Stimulated activated memory B cell treated with anti-CD40 and anti-IgM and Interleukin-4, amounts not matched to agents 10 μg/mL and 1 μg/mL and 100 μg/mL, for 72 hours (primary cell): ENCODE results near the gene SLFN12.

Experiments used
- ATAC-seq: fragments of 150-1000 bp; cut with Tn5 transposase; 2 replicates; pipeline ENCODE4 v1.10.0; 2021
- H3K27ac Mint-ChIP-seq: one replicate; pipeline ENCODE4 v1.8.0; 2022; ENCODE audit warnings: mild to moderate bottlenecking, mixed read lengths
- H3K27me3 Mint-ChIP-seq: one replicate; pipeline ENCODE4 v1.8.0; 2022; ENCODE audit warnings: mixed read lengths
- H3K36me3 Mint-ChIP-seq: one replicate; pipeline ENCODE4 v1.8.0; 2022; ENCODE audit warnings: mixed read lengths
- H3K4me1 Mint-ChIP-seq: one replicate; pipeline ENCODE4 v1.8.0; 2022; ENCODE audit warnings: mixed read lengths
- H3K4me3 Mint-ChIP-seq: one replicate; pipeline ENCODE4 v1.8.0; 2022; ENCODE audit warnings: mild to moderate bottlenecking, moderate library complexity, mixed read lengths
- H3K9me3 Mint-ChIP-seq: one replicate; pipeline ENCODE4 v1.8.0; 2022; ENCODE audit warnings: mixed read lengths

The SLFN12 gene

DNA sequence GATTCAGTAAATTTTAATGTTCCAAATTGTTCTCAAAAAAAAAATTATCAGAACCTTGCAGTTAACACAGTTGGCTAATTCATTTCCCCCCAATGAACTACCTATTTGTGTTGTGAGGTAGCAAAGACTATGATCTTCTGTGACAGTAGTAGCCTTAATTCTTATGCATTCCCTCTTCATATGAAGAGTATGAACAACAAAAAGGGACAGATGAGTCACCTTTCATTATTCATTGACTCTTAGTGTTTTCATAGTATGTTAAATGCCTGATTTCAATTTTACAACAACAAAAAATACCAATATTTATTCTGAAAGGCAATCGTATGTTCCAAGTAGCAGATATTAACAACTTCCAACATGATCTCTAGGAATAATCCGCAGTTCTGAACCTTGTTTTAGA lies 55.2 kb downstream of the SLFN12 start:
- Mint-ChIP-seq H3K9me3 (no peaks in the 10 kb centered on the region), H3K27ac (no peak overlapping the region), H3K4me1 (peaks cover 38% of the 10 kb centered on the region), H3K27me3 (no peaks in the 10 kb centered on the region), H3K36me3 (no peaks in the 10 kb centered on the region), H3K4me3 (no peak overlapping the region)
- ATAC-seq = no peak

DNA sequence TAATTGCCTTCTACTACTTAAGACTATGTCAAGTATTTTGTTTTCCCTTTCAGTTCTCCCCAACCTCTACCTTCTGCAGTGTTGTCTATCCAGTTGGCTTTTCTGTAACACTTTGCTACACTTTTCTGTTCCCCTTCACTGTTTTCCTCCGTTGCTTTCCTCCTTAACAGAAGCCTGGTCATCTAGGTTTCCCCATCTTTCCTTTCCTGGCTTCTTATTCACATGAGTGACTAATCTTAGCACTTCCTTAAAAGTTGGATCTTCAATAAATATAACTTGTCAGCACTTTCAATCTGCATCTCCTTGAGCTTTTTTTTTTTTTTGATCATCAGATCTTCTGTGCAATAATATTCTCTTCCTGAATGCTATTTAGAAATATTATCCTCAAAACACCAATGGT lies 56.1 kb downstream of the SLFN12 start:
- no peak overlapping the region for H3K27ac Mint-ChIP-seq

DNA sequence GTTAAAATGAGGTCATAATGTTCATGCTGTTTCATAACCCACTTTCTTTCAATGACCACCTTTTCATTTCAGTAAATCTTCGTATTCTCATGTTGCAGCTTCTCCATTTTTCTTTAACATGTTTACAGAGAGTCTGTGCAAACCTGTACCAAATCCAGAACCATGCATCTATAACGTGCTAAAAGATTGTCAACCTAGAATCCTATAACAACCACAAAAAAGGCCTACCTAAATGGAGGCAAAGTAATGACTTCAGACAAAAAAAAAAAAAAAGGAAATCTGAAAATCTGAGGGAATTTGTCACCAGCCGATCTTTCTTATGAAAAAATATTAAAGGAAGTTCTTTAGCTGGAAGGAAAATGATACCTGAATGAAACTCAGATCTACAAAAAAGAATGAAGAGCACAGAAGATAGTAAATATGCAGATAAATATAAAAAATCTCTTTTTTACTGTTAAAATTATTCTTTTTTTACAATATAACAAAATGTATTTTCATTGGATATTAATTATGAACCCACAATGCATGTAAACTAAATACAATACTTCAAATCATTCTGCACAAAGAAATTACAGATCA lies 57.4 kb downstream of the SLFN12 start:
- peaks cover 48% of the 10 kb centered on the region for H3K4me1 Mint-ChIP-seq
- H3K9me3 Mint-ChIP-seq = peaks cover 6% of the 10 kb centered on the region
- H3K4me3 Mint-ChIP-seq = peak overlapping the region; percentile 97
- peaks cover 15% of the 10 kb centered on the region for H3K36me3 Mint-ChIP-seq
- H3K27me3 Mint-ChIP-seq = no peaks in the 10 kb centered on the region
- H3K27ac Mint-ChIP-seq = peak overlapping the region; percentile 89
- no peak for ATAC-seq

More for the DNA sequence above, 56.1 kb downstream of the SLFN12 start:
- Mint-ChIP-seq H3K36me3 (peaks cover 1% of the 10 kb centered on the region), H3K4me3 (no peak overlapping the region), H3K4me1 (peaks cover 38% of the 10 kb centered on the region), H3K27me3 (no peaks in the 10 kb centered on the region), H3K9me3 (no peaks in the 10 kb centered on the region)
- ATAC-seq = no peak

DNA sequence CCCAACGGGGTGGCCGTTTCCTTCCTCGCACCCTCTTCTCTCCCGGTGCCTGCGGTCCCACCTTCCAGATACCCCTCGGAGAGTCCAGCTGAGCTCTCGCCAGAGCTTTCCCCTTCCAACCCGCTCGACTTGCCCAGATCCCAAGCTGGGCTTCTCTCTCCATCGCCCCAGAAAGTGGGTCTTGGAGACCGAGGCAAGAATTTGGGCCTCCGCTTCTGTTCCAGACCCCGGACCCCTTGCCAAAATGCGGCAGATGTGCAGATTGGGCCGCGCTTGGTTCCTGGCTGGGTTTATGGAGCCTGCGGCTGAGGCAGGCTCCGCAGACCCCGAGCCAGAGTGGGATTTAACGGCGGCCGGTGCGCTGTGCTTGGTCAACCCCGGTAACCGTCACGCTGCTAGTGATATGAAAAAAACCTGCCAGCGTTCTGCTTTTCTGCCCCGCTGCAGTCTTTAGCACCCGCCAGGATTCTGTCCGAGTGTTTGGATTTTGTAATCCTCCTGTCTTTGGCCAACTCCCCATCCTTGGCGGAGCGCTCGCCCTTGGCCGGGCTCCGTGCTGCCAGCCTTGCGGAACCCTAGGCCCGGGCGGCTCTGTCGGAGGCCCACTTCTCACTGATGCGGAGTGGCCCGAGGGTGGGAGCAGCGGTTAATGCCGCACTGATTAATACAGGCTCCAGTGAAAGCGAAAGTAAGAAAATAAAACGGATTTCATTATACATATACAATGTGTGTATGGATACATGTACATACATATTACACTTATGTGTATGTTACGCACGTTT lies 58.1 kb downstream of the SLFN12 start:
- H3K4me3 Mint-ChIP-seq = peak overlapping the region; percentile 97
- H3K36me3 Mint-ChIP-seq = peaks cover 22% of the 10 kb centered on the region
- peak overlapping the region; percentile 89 for H3K27ac Mint-ChIP-seq
- peaks cover 9% of the 10 kb centered on the region for H3K9me3 Mint-ChIP-seq
- H3K27me3 Mint-ChIP-seq = no peaks in the 10 kb centered on the region
- ATAC-seq = peak; percentile 78
- peaks cover 55% of the 10 kb centered on the region for H3K4me1 Mint-ChIP-seq

DNA sequence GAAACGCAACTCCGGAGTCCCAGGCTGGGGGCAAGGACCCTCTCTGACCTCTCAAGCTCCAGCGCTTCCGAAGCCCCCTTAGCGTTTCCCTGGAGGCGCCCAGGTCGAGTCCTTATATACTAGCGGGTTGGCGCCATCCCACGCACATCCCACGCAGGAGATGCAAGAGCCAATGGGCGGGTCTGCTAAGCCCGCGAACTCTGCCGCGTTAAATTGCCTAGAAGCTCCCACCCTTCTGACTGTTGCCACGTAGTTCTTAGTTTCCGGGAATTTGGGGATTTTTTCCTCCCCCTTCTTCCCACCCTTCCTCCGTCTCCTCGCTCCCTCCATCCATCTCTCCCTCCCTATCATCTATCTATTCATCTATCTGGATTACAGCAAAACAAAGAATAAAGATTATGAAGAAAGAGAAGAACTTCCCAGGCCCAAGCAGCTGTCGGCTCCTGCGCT lies 58.7 kb downstream of the SLFN12 start, which contains the start of gene SLFN11:
Gene SLFN11 (minus strand): TSS at position 88 of the 450 bp plus-strand sequence. CDS start 9,814 bp downstream, outside the sequence.
- no peaks in the 10 kb centered on the region for H3K27me3 Mint-ChIP-seq
- H3K9me3 Mint-ChIP-seq = peaks cover 9% of the 10 kb centered on the region
- H3K4me3 Mint-ChIP-seq = peak within 1 kb of the TSS; percentile 97
- peak within 1 kb of the TSS; percentile 89 for H3K27ac Mint-ChIP-seq
- peaks cover 24% of the 10 kb centered on the region for H3K36me3 Mint-ChIP-seq
- H3K4me1 Mint-ChIP-seq = peaks cover 61% of the 10 kb centered on the region
- ATAC-seq = peak; percentile 84

DNA sequence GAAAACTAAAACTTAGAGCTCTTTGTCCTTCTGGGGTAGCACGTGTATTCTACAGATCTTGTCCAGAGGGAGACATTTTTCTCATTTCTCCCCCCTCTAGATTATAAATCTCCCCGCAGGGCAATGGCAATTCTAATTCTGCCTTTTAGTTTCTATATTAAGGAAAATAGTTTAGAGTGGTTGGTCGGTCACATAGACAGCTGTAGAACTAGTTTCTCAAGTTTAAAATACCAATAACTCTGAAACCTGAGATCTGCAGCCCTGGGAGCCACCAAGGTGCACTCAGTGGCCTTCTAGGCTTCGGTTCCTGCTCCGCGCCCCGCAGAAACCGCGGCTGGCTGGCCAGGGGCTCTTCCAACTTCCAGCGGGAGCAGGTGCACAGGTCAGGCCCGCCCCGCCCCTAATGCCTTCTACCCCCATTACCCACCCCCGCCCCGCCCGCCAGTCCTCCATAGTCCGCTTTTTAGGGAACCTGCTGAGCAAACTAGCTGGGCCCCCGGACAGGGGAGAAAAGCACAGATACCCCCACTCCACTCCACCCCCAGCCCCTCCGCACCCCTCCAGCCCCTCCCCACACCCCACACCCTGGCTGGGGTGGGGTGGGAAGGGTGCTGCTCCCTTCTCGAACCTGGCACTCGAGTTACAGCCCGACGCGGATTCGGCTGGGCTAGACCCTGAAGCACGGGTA lies 59.3 kb downstream of the SLFN12 start:
- no peak for ATAC-seq
- Mint-ChIP-seq H3K4me3 (peak overlapping the region; percentile 97), H3K27ac (peak overlapping the region; percentile 89), H3K4me1 (peaks cover 65% of the 10 kb centered on the region), H3K36me3 (peaks cover 24% of the 10 kb centered on the region), H3K9me3 (peaks cover 9% of the 10 kb centered on the region), H3K27me3 (no peaks in the 10 kb centered on the region)

DNA sequence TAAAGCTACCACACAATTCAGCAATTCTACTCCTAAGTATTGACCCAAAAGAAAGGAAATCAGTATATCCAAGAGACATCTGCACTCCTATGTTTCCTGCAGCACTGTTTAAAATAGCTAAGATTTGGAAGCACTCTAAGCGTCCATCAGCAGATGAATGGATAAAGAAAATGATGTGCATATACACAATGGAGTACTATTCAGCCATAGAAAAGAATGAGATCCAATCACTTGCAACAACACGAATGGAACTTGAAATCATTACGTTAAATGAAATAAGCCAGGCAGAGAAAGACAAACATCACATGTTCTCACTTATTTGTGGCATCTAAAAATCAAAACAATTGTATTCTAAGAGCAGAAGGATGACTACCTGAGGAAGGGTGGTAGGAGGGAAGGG lies 60.4 kb downstream of the SLFN12 start:
- Mint-ChIP-seq H3K27me3 (no peaks in the 10 kb centered on the region), H3K4me1 (peaks cover 70% of the 10 kb centered on the region), H3K9me3 (peaks cover 9% of the 10 kb centered on the region), H3K27ac (no peak overlapping the region), H3K4me3 (peak overlapping the region; percentile 41), H3K36me3 (peaks cover 24% of the 10 kb centered on the region)
- ATAC-seq = no peak

DNA sequence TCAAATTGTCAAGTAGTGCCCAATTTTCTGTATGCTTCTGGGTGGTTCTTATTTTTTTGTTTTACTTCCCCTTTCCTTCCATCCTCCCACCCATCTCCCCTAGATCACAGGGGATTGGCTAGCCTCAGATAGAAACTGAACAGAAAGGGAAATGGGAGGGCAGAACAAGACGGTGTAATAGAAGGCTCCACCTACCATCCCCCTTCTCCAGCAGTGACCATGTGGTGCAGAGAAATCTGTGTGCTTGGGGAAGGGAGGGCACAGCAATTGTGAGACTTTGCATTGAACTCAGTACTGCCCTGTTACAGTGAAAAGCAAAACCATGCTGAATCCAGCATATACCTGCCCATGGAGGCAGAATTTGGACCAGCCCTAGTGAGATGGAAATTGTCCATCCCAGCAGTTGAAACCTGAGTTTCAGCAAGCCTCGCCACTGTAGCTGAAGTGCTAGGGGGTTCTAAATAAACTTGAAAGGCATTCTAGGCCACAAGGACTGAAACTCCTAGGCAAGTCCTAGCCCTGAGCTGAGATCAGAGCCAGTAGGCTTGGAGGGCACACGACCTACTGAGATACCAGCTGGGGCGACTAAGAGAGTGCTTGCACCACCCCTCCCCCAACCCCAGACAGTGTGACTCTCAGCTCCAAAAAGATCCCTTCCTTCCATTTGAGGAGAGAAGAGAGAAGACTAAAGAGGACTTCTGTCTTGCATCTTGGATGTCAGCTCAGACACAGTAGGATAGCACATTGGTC lies 64.0 kb downstream of the SLFN12 start:
- Mint-ChIP-seq H3K27me3 (no peaks in the 10 kb centered on the region), H3K36me3 (peaks cover 46% of the 10 kb centered on the region), H3K9me3 (peaks cover 9% of the 10 kb centered on the region), H3K4me1 (peaks cover 62% of the 10 kb centered on the region), H3K27ac (peak overlapping the region; percentile 62), H3K4me3 (peak overlapping the region; percentile 1)
- peak; percentile 100 for ATAC-seq

DNA sequence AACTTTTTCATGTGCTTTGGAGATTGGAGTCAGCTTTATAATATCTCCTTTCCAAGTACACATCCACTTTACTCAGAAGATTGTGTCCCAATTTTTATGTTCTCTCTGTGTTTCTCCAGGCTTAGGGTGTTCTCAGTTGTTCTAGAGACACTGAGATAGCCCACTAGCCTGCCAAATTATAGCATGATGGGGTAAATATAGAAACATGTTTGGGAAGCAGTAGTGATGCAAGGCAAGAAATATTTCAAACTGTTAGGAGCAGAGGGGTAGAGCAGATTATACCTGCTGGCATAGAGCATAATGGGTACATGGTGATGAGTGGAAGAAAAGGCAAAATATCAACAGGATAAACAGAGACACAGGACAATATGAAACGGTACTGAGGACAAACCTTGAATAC lies 71.3 kb downstream of the SLFN12 start:
- peaks cover 30% of the 10 kb centered on the region for H3K4me1 Mint-ChIP-seq
- no peaks in the 10 kb centered on the region for H3K27me3 Mint-ChIP-seq
- ATAC-seq = no peak
- peaks cover 58% of the 10 kb centered on the region for H3K36me3 Mint-ChIP-seq
- H3K27ac Mint-ChIP-seq = no peak overlapping the region
- no peaks in the 10 kb centered on the region for H3K9me3 Mint-ChIP-seq
- no peak overlapping the region for H3K4me3 Mint-ChIP-seq
